Duodenal mucosa (tissue), 2 donors: ENCODE data around the gene GDF9.

Experiments
- H3K27ac ChIP-seq: one replicate; pipeline ENCODE4 v1.7.0; 2013; ENCODE audit warnings: low read depth, low read length
- H3K27me3 ChIP-seq, 2 donors: one replicate each; pipeline ENCODE4 v1.7.0; 2013; ENCODE audit warnings: low read length in 2 of 2, control low read depth in 1 of 2; ENCODE audit not compliant: insufficient read depth in 2 of 2, control insufficient read depth in 1 of 2
- H3K36me3 ChIP-seq, 2 donors: one replicate each; pipeline ENCODE4 v1.7.0; 2013; ENCODE audit warnings: low read length in 2 of 2, control low read depth in 1 of 2; ENCODE audit not compliant: insufficient read depth in 2 of 2, control insufficient read depth in 1 of 2
- H3K4me1 ChIP-seq, 2 donors: one replicate each; pipeline ENCODE4 v1.7.0; 2013; ENCODE audit warnings: low read length in 2 of 2, control low read depth in 1 of 2; ENCODE audit not compliant: insufficient read depth in 2 of 2, control insufficient read depth in 1 of 2
- H3K4me3 ChIP-seq, 2 donors: one replicate each; pipeline ENCODE4 v1.7.0; 2013; ENCODE audit warnings: low read length in 2 of 2, low read depth in 1 of 2
- H3K9ac ChIP-seq, 2 donors: one replicate each; pipeline ENCODE4 v1.7.0; 2013; ENCODE audit warnings: low read length in 2 of 2, low read depth in 1 of 2
- H3K9me3 ChIP-seq, 2 donors: one replicate each; pipeline ENCODE4 v1.7.0; 2013; ENCODE audit warnings: low read length in 2 of 2, control low read depth in 1 of 2; ENCODE audit not compliant: control insufficient read depth in 1 of 2

The GDF9 gene

GRCh38 chr5:132890817-132891216 is 24.5 kb upstream of the GDF9 start:
- Histone ChIP-seq H3K4me3 (no peak overlapping the region), H3K9me3 (no peaks in the 10 kb centered on the region), H3K4me1 (no peaks in the 10 kb centered on the region), H3K9ac (no peak overlapping the region), H3K36me3 (peaks cover 55 to 70% of the 10 kb centered on the region in 2 donors), H3K27me3 (no peaks in the 10 kb centered on the region), H3K27ac (no peak overlapping the region)

GRCh38 chr5:132889501-132889900 is 23.2 kb upstream of the GDF9 start:
- H3K4me1 ChIP-seq: no peaks in the 10 kb centered on the region
- H3K9me3 ChIP-seq: no peaks in the 10 kb centered on the region
- no peaks in the 10 kb centered on the region for H3K27me3 ChIP-seq
- no peak overlapping the region for H3K27ac ChIP-seq
- H3K36me3 ChIP-seq: peaks cover 47 to 58% of the 10 kb centered on the region in 2 donors
- no peak overlapping the region for H3K4me3 ChIP-seq
- H3K9ac ChIP-seq: no peak overlapping the region

- H3K36me3 ChIP-seq: peaks cover 40 to 44% of the 10 kb centered on the region in 2 donors
These were observed 21.0 kb upstream of the GDF9 start for GRCh38 chr5:132887283-132887682.

GRCh38 chr5:132886064-132886823 is 20.0 kb upstream of the GDF9 start:
- Histone ChIP-seq H3K27ac (no peak overlapping the region), H3K27me3 (no peaks in the 10 kb centered on the region), H3K9ac (no peak overlapping the region), H3K36me3 (peaks cover 41 to 46% of the 10 kb centered on the region in 2 donors), H3K9me3 (no peaks in the 10 kb centered on the region), H3K4me1 (no peaks in the 10 kb centered on the region), H3K4me3 (no peak overlapping the region)

More at GRCh38 chr5:132887283-132887682, 21.0 kb upstream of the GDF9 start:
- Histone ChIP-seq H3K4me1 (no peaks in the 10 kb centered on the region), H3K4me3 (no peak overlapping the region), H3K27me3 (no peaks in the 10 kb centered on the region), H3K9ac (no peak overlapping the region), H3K9me3 (no peaks in the 10 kb centered on the region), H3K27ac (no peak overlapping the region)

GRCh38 chr5:132884548-132884947 is 18.3 kb upstream of the GDF9 start:
- Histone ChIP-seq H3K9ac (no peak overlapping the region), H3K4me1 (no peaks in the 10 kb centered on the region), H3K36me3 (peaks cover 43 to 54% of the 10 kb centered on the region in 2 donors), H3K4me3 (no peak overlapping the region), H3K9me3 (no peaks in the 10 kb centered on the region), H3K27me3 (no peaks in the 10 kb centered on the region), H3K27ac (no peak overlapping the region)

- Histone ChIP-seq H3K9me3 (no peaks in the 10 kb centered on the region), H3K4me1 (no peaks in the 10 kb centered on the region), H3K27ac (no peak overlapping the region), H3K36me3 (peaks cover 47 to 50% of the 10 kb centered on the region in 2 donors), H3K9ac (no peak overlapping the region), H3K4me3 (no peak overlapping the region), H3K27me3 (no peaks in the 10 kb centered on the region)
These were observed 17.1 kb upstream of the GDF9 start for GRCh38 chr5:132883261-132883834.

DNA sequence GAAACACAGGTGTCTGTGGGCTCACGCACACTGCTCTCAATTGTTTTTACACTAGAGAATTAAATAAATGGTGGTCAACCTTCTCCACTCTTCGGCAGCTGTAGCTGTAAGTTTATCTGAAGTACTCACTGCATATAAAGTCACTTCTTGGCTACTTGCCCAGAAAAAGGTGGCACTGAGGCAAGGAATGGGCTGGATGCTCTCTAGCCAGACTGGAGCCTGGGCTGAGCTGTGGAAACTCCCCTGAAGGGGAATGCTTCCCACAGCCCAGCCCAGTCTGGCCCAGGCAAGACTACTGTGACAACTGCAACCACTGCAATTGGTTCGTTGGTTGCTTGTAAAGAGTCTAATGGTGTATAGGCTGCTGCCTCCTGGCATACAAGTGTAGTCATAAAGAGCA is 11.7 kb upstream of the GDF9 start:
- no peaks in the 10 kb centered on the region for H3K9me3 ChIP-seq
- H3K27ac ChIP-seq: no peak overlapping the region
- peaks cover 30 to 36% of the 10 kb centered on the region in 2 donors for H3K36me3 ChIP-seq
- no peak overlapping the region for H3K9ac ChIP-seq
- H3K4me3 ChIP-seq: no peak overlapping the region
- H3K4me1 ChIP-seq: peaks cover 3 to 16% of the 10 kb centered on the region in 2 donors
- no peaks in the 10 kb centered on the region for H3K27me3 ChIP-seq

GRCh38 chr5:132877466-132877865 is 11.2 kb upstream of the GDF9 start:
- no peaks in the 10 kb centered on the region for H3K9me3 ChIP-seq
- H3K4me1 ChIP-seq: peaks cover 8 to 21% of the 10 kb centered on the region in 2 donors
- no peak overlapping the region for H3K9ac ChIP-seq
- H3K36me3 ChIP-seq: peaks cover 29 to 34% of the 10 kb centered on the region in 2 donors
- H3K27me3 ChIP-seq: no peaks in the 10 kb centered on the region
- H3K4me3 ChIP-seq: no peak overlapping the region
- H3K27ac ChIP-seq: no peak overlapping the region

DNA sequence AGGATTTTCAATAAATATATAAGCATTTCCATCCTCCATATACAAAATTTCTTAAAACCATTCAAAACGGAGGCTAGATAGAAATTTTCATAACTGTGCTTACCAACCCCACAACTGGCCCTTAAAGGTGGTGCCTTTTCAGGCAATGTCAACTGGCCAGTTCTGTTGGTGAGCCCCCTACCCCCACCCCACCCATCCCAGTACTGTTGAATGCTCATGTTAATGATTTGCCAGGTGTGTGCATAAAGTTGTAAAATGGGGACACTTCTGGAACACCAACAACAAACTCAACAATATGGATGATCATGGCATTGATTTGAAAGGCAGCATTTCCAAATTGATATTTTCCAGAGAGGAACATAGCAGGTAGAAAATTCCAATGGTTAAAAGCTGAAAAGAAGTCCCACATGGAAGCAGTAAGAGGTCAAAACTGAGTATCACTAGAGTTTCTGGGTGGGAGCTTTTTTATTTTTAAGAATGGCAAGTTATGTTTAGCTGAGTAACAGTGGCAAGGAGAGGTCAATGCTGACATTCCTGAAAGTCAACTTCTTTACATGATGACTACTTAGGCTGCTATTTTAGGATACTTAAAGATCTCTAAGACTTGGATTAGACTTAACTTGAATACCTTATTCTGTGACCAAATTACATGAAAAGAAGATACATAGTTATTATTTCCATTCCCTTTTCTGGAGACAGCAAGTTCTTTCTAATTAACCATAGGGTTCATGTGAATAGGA is 9.9 kb upstream of the GDF9 start:
- H3K27me3 ChIP-seq: no peaks in the 10 kb centered on the region
- H3K27ac ChIP-seq: no peak overlapping the region
- H3K4me1 ChIP-seq: peaks cover 16 to 34% of the 10 kb centered on the region in 2 donors
- no peaks in the 10 kb centered on the region for H3K9me3 ChIP-seq
- no peak overlapping the region for H3K9ac ChIP-seq
- peaks cover 30 to 31% of the 10 kb centered on the region in 2 donors for H3K36me3 ChIP-seq
- H3K4me3 ChIP-seq: no peak overlapping the region

DNA sequence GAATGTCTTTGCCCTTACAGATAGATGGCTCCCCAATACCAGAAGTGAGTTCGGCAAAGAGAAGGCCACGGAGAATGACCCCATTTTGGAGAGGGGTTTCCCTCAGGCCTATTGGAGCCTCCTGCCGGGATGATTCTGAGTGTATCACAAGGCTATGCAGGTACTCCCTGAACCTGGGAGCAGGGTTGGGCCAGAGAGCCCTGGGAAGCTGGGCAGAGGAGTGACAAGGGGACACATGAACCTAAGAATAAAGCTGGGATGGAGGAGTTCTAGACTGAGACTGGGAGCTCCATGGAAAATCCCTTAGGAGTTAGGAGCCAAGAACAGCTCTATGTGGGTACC is 7.6 kb upstream of the GDF9 start:
- H3K36me3 ChIP-seq: peaks cover 25 to 33% of the 10 kb centered on the region in 2 donors

More for the DNA sequence above, 7.6 kb upstream of the GDF9 start:
- Histone ChIP-seq H3K9me3 (no peaks in the 10 kb centered on the region), H3K27ac (peak overlapping the region; percentile 33), H3K4me3 (peak overlapping the region; percentile 44 to 53), H3K9ac (peak overlapping the region in 1 of 2 donors; percentile 27), H3K27me3 (no peaks in the 10 kb centered on the region), H3K4me1 (peaks cover 16 to 38% of the 10 kb centered on the region in 2 donors)
